ENCODE data around the gene ADAM23.

The ADAM23 gene

DNA sequence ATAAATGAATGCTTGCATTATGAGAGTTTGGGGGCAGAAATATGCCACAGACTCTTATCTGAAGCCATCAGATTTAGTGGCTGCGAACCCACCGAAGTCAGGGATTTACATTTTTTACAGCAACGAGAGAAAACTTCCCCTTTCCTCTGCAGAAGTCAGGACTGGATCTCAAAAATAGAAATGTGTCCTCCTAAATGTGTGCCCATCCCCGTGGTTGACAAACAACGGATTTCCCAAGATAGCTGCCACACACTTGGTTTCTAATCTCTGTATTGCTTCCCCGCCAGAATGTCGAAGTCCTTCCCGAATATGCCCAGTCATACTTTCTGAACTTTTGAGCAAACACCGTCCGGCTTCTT is 879 bp upstream of the ADAM23 start:
- DNase-seq (ENCODE audit: low read depth): no peak

DNA sequence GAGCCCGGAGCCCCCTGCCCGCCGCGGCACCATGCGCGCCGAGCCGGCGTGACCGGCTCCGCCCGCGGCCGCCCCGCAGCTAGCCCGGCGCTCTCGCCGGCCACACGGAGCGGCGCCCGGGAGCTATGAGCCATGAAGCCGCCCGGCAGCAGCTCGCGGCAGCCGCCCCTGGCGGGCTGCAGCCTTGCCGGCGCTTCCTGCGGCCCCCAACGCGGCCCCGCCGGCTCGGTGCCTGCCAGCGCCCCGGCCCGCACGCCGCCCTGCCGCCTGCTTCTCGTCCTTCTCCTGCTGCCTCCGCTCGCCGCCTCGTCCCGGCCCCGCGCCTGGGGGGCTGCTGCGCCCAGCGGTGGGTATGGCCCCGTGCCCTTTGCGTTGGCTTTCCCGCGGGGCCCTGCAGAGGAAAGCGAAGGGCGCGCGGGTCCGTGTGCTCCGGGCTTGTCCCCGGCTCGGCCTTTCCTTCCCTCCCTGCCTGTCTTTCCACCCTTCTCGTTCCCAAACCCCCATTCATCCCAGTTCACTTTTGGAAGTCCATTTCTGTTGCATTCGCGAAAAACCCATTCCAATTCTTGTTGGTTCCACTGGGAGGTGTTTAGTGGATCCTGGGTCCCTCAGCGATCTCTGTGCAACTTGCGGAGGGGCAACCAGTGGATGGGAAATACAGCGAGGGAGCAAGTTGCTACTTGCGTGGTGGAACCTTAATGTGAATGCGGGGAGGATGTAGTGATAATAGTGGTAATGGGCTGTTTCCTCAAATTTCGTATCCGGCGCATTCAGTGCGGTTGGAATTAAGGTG is 599 bp downstream of the ADAM23 start:
- DNase-seq (ENCODE audit: low read depth): no peak

DNA sequence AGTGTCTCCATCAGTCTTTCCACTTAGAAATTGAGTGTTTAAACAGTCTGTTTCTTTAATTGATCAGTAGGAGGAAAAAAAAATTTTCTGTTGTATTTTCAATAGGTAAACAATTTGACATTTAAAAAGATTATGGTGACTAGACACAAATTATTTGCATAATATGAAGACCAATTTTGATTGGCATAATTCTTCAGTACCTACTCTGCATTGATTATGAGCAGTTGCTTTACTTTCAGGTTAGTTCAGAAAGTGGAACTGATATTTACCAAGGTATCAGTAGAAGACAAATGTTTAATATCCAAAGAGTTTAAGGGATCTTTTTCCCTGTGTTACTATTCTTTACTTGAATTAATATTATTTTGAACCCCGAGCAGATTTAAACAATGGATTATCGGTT is 2.6 kb downstream of the ADAM23 start:
- no peak for DNase-seq (ENCODE audit: low read depth)

DNA sequence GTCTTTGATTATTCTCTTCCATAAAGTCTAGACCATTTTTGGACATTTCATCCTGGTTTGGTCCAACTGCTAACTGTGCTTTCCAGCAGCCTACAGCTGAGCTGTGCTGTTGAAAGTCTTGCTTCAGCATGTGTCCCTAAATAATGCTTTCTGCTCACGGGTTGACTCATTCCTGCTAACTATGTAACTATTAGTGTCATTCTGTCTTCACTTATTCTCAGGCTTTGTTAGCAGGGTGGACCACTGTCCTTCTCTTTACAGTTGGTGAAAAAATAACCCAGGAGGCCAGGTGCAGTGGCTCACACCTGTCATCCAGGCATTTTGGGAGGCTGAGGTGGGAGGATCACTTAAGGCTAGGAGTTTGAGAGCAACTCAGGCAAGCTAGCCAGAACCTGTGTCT is 8.9 kb downstream of the ADAM23 start:
- DNase-seq (ENCODE audit: low read depth): no peak

DNA sequence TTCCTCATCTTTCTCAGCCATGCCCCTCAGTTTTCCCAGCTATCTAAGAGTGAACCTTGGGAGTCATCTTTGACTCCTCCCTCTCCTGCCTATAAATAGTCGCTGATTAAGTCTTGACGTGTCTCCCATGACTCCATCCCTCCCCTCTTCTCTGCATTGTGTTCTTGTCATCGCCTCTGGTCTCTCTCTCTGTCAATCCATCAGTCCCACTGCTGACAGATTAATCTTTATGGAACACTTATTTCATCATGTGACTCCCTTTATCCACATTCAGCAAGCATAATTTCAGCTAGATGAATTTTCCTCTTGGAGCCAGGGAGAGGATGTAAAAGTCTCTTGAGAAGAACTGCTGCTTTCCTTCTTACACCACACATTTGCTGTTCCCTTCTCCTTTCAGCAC is 9.4 kb downstream of the ADAM23 start:
- DNase-seq (ENCODE audit: low read depth): no peak

DNA sequence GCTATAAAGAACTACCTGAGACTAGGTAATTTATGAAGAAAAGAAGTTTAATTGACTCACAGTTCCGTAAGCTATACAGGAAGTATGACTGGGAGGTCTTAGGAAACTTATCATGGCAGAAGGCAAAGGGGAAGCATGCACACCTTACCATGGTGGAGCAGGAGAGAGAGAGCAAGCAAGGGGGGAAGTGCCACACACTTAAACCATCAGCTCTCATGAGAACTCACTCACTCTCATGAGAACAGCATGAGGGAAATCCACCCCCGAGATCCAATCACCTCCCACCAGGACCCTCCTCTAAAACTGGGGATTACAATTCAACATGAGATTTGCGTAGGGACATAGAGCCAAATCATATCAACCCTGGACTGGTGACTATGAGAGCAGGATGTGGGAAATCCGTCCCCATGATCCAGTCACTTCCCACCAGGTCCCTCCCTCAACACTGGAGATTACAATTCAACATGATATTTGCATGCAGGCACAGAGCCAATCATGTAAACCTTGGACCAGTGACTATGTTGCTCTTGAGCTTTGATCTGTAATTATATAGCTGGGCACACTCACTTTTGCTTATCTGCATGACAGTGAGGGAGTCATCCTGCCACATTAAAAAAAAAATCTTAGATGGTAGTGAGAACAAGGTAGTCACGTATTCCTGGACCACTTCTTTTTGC is 12.9 kb downstream of the ADAM23 start:
- no peak for DNase-seq (ENCODE audit: low read depth)

DNA sequence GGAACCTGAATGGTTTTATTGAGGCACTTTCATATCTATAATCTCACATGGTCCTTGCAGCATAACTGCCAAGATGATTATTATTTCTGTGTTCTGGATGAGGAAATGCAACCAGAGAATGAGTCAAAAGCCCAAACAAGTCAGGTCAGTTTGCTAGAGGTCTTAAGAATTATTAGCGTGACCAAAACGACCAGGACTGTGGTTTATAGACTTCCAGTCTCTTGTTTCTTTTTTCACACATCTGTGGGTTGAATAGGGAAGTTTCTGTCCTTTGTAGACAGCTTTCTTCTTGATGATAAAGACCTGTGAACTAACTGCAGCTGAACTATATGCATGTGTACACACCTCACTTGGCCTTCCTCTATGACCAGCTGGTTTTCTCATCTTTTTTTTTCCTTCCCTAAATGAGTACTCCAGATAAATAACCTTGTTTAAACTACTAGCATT is 13.9 kb downstream of the ADAM23 start:
- DNase-seq (ENCODE audit: low read depth): no peak

DNA sequence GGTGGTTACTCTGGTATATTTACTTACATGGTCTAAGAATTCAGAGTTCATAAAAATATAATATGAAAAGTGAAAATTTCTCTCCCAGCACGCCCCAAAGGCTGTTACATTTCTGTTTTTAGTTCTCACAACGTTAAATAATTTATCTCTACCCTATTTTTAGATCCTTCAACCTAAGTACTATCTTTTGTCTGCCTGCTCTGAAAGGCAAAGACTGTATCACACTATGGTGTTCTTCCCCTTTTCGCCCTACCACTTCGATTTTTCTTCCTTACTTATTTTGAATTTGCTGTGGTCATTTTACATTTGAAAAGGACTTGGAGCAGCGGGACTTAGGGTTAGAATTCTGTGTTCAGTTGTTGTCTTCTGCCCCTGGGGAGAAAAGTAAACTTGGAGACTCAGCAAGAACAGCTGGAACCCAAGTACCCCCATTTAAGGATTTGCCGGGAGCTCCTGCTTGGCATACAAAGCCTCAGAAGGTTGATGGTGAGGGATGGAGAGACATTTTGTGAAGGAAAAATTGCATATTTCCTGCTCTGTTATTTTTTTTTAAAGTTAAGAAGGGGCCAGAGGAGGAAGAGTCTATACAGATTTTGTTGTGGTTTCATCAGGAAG is 19.0 kb downstream of the ADAM23 start:
- no peak for DNase-seq (ENCODE audit: low read depth)

DNA sequence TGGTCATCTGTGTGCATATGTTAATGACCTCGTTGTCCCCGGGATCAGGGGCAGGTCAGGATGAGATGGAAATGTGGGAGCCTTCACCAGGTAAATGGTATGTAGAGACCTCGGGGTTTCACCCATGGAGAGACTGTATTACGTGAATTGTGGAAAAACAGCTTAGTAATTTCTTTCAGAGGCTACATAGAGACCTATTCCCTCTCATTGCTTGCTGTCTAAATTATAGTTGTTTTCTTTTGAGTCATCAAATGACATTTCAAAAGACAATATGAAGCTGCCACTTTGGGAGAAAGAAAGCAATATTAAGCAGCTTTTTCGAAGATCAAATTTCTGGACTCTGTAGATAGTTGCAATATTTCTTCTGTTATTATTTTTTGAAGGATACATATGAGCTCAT is 20.4 kb downstream of the ADAM23 start:
- no peak for DNase-seq (ENCODE audit: low read depth)

DNA sequence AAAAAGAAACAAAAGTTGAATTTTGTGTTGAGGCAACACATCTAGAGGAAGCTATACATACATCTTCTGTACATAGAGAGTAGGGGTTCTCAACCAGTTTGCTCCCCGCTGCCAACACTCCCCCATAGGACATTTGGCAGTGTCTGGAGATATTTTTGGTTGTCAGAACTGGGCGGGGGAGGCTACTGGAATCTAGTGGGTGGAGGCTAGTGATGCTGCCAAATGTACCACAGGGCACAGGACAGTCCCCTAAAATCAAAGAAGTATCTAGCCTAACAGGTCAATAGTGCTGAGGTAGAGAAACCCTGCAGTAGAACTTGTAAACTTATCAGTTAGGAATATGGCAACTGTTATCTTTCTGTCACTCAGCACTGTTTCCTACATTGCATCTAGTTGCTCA is 21.3 kb downstream of the ADAM23 start:
- DNase-seq (ENCODE audit: low read depth): no peak

DNA sequence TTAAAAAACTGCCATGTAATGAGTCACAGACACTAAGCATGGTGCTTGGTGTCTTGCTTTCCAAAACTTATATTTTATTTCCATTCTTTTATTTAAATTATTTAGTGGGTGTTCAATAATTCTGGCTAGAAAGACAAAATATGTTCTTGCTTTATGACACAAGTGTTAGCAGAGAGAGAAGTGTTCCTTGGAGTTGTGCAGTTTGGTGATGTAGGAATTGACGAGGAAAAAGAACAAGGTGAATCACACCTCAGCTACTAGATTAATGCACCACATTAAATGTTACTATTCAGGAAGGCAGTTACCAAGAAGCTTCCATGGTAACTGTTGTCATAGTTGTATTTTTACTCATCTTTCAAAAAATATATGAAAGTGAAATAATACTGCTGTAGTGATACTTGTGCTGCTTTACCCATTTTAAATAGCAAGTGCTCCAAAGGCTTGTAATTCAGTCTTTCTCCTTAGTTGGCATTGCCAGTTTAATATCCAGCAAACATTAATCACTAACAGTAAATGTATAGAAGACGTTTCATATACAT is 28.3 kb downstream of the ADAM23 start:
- DNase-seq (ENCODE audit: low read depth): no peak

DNA sequence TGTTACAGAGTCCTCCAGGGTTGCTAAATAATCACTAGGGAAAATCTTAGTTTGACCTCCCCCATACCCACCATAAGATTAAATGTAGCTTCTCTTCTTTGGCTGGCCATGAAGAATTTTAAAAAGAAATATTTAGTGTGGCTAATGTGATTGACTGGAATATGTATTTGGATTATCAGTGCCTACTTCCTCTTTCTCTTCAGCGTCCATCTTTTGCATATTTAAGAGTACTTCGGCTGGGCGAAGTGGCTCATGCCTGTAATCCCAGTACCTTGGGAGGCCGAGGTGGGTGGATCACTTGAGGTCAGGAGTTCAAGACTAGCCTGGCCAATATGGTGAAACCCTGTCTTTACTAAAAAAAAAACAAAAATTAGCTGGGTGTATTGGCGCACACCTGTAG is 28.8 kb downstream of the ADAM23 start:
- no peak for DNase-seq (ENCODE audit: low read depth)

DNA sequence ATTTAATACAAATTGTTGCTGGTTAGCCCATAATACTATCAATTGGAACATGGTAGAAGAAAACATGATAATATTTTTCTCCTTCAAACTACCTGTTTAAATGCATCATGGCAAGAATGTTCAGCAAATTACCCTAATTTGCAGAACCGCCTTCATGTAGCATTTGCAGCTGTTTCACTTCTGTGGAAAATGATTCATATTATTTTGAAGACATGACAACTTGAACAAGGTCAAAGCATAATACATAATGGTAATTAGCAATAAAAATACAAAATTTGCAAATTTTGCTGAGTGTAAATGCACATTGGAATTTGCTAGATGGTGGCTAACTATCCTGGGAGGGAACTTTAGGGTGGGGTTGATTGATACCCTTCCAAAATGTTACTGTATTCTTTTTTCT is 30.8 kb downstream of the ADAM23 start:
- no peak for DNase-seq (ENCODE audit: low read depth)

DNA sequence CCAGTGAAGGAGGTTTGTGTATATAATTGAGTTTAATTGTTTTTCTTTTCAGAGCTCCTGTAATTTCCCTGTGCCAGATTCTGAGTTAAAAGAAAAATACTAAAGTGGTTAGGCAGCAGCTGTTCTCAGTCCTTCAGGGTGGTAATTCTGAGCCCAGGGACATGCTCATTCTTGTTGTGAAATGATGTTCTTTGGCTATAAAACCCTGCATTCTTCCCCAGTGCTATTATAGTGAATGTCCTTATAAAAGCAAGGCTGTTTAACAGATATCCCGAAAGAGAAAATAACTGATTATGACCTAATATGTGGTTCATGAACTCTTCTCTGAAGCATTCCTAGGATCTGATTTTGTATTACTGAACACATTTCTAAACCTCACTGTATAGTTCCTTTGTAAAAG is 34.0 kb downstream of the ADAM23 start:
- DNase-seq (ENCODE audit: low read depth): no peak

DNA sequence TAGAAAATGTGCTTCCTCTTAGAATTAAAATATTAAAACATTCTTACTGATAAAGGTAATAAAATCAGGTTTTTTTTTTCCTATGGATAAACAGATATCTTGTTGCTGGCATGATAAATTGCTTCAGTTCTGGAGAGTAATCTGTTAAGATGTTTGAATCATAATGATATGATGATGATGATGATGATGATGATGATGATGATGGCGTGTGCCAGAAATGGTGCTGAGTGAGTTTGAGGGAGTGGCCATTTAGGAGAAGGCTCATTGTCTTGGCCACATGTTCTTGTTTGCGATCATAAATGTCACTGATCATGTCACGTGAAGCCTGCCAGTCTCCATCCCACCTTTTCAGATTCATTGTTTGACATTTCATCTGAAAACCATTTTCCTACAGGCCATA is 35.0 kb downstream of the ADAM23 start:
- DNase-seq (ENCODE audit: low read depth): no peak

DNA sequence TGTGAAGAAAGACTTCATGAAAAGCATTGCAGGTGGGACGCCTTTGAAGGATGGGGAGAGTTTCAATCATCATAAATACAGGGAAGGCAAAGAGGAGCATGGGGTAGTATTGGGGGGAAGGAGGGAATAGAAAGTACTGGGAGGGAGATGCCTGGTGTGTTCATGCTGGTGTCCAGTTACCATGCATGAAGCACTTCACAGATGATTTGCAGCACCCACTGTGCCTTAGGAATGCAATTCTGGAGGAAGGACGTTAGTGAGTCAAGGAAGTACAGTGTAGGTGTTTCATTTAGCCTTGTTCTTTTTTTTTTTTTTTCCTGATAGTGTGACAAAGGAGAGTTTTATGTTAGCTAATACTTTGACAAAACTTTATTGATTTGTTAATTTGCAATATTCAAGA is 36.8 kb downstream of the ADAM23 start:
- DNase-seq (ENCODE audit: low read depth): no peak

DNA sequence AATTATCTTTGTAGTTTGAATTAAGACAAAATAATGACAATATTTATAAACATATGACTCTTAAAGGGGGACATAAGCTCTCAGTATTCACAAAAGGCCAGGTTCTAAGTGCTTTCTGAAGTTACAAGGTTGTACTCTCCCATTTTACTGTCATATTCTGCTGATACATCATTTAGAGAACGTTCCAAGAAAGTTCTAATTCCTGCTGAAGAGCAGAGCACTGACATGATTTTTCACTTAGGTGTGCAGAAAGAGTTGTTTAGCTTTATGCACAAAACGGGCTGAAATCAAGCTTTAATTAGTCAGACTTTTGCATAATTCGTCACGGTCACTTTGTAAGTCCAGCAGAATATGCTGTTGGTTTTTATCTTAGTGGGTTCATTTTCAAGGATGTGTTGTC is 37.3 kb downstream of the ADAM23 start:
- DNase-seq (ENCODE audit: low read depth): no peak

DNA sequence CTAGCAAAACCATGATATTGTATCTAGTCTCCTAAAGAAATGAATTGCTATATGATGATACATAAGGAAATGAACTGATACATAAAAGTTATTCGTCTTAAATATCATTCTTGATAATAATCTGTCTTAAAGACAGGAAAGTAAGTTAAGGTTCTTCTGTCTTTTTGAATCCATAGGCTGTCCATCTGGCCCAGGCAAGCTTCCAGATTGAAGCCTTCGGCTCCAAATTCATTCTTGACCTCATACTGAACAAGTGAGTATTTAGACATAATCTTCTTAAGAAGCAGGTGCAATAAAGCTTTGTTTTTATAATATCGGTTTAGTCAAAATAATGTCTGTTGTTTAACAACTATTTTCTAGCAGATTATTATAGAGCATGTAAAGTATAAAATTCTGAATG is 37.7 kb downstream of the ADAM23 start:
- DNase-seq (ENCODE audit: low read depth): no peak

DNA sequence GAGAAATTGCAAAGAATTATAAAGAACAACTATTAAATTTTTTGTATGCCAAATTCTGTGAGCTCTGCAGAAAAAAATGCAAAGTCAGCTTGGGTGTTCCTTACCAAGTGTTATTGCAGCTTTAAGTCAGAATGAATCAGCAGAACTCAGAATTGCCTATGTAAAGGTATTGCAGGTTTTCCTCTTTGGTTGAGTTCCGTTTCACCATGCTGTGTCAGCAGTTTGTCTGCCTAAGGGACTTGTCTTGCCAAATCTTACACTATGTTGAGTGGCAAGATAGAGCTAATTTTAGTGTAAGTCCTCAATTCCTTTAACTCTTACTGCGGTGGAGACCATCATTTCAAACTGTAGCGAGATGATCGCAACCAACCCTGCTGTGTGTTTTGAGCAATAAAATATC is 38.8 kb downstream of the ADAM23 start:
- DNase-seq (ENCODE audit: low read depth): no peak

DNA sequence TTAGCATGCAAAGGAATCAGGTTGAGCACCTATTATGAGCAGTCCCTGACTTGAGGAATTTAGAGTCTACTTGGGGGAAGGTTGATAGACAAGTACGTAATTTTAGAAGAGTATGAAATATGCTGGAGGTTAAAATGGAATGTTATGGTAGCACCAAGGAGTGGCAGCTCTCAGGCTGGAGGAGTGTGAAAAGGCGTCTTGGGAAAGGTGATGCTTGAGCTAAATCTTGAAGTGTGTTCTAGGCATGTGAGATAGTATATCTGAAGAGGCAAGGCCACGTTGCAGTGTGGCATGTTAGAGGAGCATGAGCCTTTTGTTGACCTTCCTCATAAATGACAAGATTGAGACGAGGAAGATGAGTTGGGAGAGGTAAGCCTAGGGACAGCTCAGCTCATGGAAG is 39.3 kb downstream of the ADAM23 start:
- no peak for DNase-seq (ENCODE audit: low read depth)

DNA sequence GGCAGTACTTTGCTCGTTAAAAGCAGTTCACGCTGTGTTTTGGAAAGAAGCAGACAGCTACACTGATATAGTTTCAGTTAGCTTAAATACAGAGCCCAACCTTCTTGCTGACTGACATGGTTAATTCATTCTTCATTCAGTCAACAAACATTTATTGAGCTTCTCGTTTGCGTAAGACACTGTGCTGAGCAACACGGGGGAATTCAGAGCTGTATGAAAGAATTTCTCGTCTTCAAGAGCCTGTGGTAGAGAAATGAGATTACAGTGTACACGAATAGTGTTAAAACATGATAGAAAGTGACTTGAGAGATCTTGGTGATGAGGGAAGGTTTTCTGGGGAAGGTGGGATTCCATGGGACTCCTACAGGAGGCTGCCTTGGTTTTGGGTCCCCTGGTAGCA is 44.7 kb downstream of the ADAM23 start:
- DNase-seq (ENCODE audit: low read depth): no peak

DNA sequence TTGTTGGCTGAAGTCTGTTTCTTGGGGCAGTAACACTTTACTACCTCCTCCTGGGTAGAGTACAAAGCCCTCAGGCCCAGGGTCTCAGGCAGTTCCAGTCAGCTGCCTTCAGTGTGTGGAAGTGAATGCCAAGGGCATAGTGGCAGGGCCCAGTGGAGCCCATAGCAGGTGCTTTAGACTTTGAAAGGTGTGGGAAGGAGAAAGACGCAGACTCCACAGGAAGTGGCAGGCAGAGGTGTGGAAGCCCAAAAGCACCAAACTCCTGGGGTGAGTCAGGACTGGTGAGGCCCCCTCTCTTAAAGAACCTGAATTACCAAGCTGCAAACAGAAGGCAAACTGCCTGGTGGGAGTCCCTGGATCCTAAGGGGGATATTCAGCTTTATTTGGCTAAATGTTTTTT is 45.3 kb downstream of the ADAM23 start:
- DNase-seq (ENCODE audit: low read depth): no peak

DNA sequence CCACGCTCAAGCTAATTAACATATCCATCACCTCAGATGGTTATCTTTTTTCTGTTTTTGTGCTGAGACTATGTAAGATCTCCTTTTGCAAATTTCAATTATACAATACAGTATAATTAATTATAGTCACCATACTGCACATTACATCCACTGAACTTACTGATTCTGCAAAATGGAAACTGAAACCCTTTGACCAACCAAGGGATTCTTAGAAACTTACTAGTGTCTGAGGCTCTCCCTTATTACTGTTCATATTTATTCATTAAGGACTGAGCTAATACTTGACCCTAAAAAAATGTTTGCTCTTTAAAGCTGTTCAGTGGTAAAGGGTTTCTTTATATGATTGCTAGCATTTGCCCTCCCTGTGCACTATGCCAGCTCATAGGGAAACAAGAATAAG is 50.7 kb downstream of the ADAM23 start:
- DNase-seq (ENCODE audit: low read depth): no peak

All from activated T-helper 9 cell treated with anti-CD3 and anti-CD28 coated beads, Interleukin-2, amount 50 U/mL, for 16 hours (primary cell).